HEK293 (cell line): ENCODE measurements around the gene MAMDC2.

Source experiments
- CTCF ChIA-PET: fragments of 350-600 bp; formaldehyde crosslinking; extraction: SDS; loops from one replicate; lab custom pipeline; 2021; ENCODE audit warnings: antibody characterized with exemption; lab: Yijun Ruan, JAX
- POLR2A ChIA-PET: fragments of 300-600 bp; formaldehyde crosslinking; extraction: SDS; loops from one replicate; lab custom pipeline; 2020; ENCODE audit warnings: antibody characterized with exemption, inconsistent platforms; lab: Yijun Ruan, JAX
- H3K27ac ChIP-seq: fragments of 200-500 bp; sonication (Bioruptor generic); 2 replicates; pipeline ENCODE4 v1.5.1; 2014; ENCODE audit warnings: low read depth, low read length, control low read depth, inconsistent platforms; ENCODE audit errors: extremely low read depth
- H3K36me3 ChIP-seq, 2 experiments: fragments of 200-500 bp in 1 of 2; sonication (Bioruptor generic) in 1 of 2; 1 replicate in 1 of 2; 2 replicates in 1 of 2; pipeline ENCODE4 v1.5.1; 2014 to 2017; ENCODE audit warnings: inconsistent platforms in 2 of 2, low read length in 2 of 2; ENCODE audit not compliant: control insufficient read depth in 2 of 2, insufficient read depth in 1 of 2
- H3K4me1 ChIP-seq: fragments of 200-500 bp; sonication (Bioruptor generic); 2 replicates; pipeline ENCODE4 v1.5.1; 2014; ENCODE audit warnings: mild to moderate bottlenecking, low read length, inconsistent platforms; ENCODE audit not compliant: control insufficient read depth, insufficient read depth
- H3K4me3 ChIP-seq: 2 replicates; pipeline ENCODE4 v1.5.1; 2011; ENCODE audit warnings: low read depth, mild to moderate bottlenecking, control low read depth, low read length, moderate library complexity
- H3K9me3 ChIP-seq: fragments of 200-500 bp; sonication (Bioruptor generic); 2 replicates; pipeline ENCODE4 v1.5.1; 2014; ENCODE audit warnings: low read depth, low read length, inconsistent platforms; ENCODE audit not compliant: control insufficient read depth, insufficient read depth
- KLF7 ChIP-seq: fragments of 450-650 bp; formaldehyde crosslinking; IDR thresholded peaks from 2 replicates; pipeline ENCODE4 v1.5.1; 2016; ENCODE audit warnings: missing biosample characterization, missing genetic modification characterization, borderline replicate concordance
- PRDM4 ChIP-seq: fragments of 450-650 bp; formaldehyde crosslinking; IDR thresholded peaks from 2 replicates; pipeline ENCODE4 v1.5.1; 2017; ENCODE audit warnings: missing biosample characterization, missing genetic modification characterization
- RBAK ChIP-seq: fragments of 450-650 bp; formaldehyde crosslinking; IDR thresholded peaks from 2 replicates; pipeline ENCODE4 v1.5.1; 2016; ENCODE audit warnings: missing biosample characterization, missing genetic modification characterization
- TRIM28 ChIP-seq: IDR thresholded peaks from 2 replicates; pipeline ENCODE4 v1.6.1; 2011; ENCODE audit warnings: low read length, control low read depth, borderline replicate concordance
- YY1 ChIP-seq: fragments of 450-650 bp; formaldehyde crosslinking; IDR thresholded peaks from 2 replicates; pipeline ENCODE4 v1.5.1; 2018; ENCODE audit warnings: missing biosample characterization, missing genetic modification characterization
- ZBTB6 ChIP-seq: fragments of 450-650 bp; formaldehyde crosslinking; IDR thresholded peaks from 2 replicates; pipeline ENCODE4 v1.5.1; 2017; ENCODE audit warnings: missing biosample characterization, missing genetic modification characterization
- ZBTB8A ChIP-seq: fragments of 450-650 bp; formaldehyde crosslinking; IDR thresholded peaks from 2 replicates; pipeline ENCODE4 v1.5.1; 2016; ENCODE audit warnings: missing biosample characterization, missing genetic modification characterization
- ZFHX2 ChIP-seq: fragments of 450-650 bp; formaldehyde crosslinking; conservative IDR thresholded peaks from 2 replicates; pipeline ENCODE4 v1.5.1; 2016; ENCODE audit warnings: missing biosample characterization, missing genetic modification characterization
- ZNF138 ChIP-seq: fragments of 450-650 bp; formaldehyde crosslinking; IDR thresholded peaks from 2 replicates; pipeline ENCODE4 v1.5.1; 2016; ENCODE audit warnings: missing biosample characterization, missing genetic modification characterization, borderline replicate concordance
- ZNF148 ChIP-seq: fragments of 450-650 bp; formaldehyde crosslinking; IDR thresholded peaks from 2 replicates; pipeline ENCODE4 v1.5.0; 2017; ENCODE audit warnings: missing biosample characterization, missing genetic modification characterization, borderline replicate concordance
- ZNF157 ChIP-seq: fragments of 450-650 bp; formaldehyde crosslinking; IDR thresholded peaks from 2 replicates; pipeline ENCODE4 v1.5.1; 2016; ENCODE audit warnings: missing biosample characterization, missing genetic modification characterization
- ZNF184 ChIP-seq: fragments of 450-650 bp; IDR thresholded peaks from 2 replicates; pipeline ENCODE4 v1.5.1; 2018; ENCODE audit warnings: missing biosample characterization, mild to moderate bottlenecking, missing genetic modification characterization
- ZNF274 ChIP-seq, 2 experiments: fragments of 200-500 bp in 1 of 2; fragments of 450-650 bp in 1 of 2; sonication (Bioruptor generic) in 1 of 2; formaldehyde crosslinking in 1 of 2; IDR thresholded peaks; 2 replicates each; pipeline versions ENCODE4 v1.5.1 to v1.6.1; 2014 to 2016; ENCODE audit warnings: borderline replicate concordance in 1 of 2, inconsistent platforms in 1 of 2, low read length in 1 of 2, missing biosample characterization in 1 of 2, missing genetic modification characterization in 1 of 2
- ZNF324 ChIP-seq: fragments of 450-650 bp; formaldehyde crosslinking; IDR thresholded peaks from 2 replicates; pipeline ENCODE4 v1.5.1; 2016; ENCODE audit warnings: missing biosample characterization, missing genetic modification characterization
- ZNF548 ChIP-seq: fragments of 450-650 bp; formaldehyde crosslinking; IDR thresholded peaks from 2 replicates; pipeline ENCODE4 v1.5.1; 2016; ENCODE audit warnings: missing biosample characterization, missing genetic modification characterization
- ZNF555 ChIP-seq: fragments of 450-650 bp; formaldehyde crosslinking; conservative IDR thresholded peaks from 2 replicates; pipeline ENCODE4 v1.5.1; 2017; ENCODE audit warnings: missing biosample characterization, mild to moderate bottlenecking, missing genetic modification characterization, inconsistent platforms
- ZNF645 ChIP-seq: fragments of 450-650 bp; formaldehyde crosslinking; IDR thresholded peaks from 2 replicates; pipeline ENCODE4; 2016; ENCODE audit warnings: missing biosample characterization, missing genetic modification characterization
- ZNF701 ChIP-seq: fragments of 450-650 bp; formaldehyde crosslinking; IDR thresholded peaks from 2 replicates; pipeline ENCODE4 v1.5.1; 2016; ENCODE audit warnings: missing biosample characterization, missing genetic modification characterization
- ZNF792 ChIP-seq: fragments of 450-650 bp; formaldehyde crosslinking; IDR thresholded peaks from 2 replicates; pipeline ENCODE4 v1.5.1; 2016; ENCODE audit warnings: missing biosample characterization, missing genetic modification characterization
- ZSCAN16 ChIP-seq: fragments of 450-650 bp; formaldehyde crosslinking; IDR thresholded peaks from 2 replicates; pipeline ENCODE4 v1.5.1; 2016; ENCODE audit warnings: missing biosample characterization, missing genetic modification characterization

The MAMDC2 gene

GRCh38 chr9:70040376-70040903, 3.2 kb upstream of the MAMDC2 start:
- ChIA-PET POLR2A (no interaction called here), CTCF (interaction anchor here (0.6 to 1.0 kb wide), 2 partner anchors 10 to 69 kb away, joined by 3 to 4 read pairs; no protein-coding TSS in a partner anchor)
- Histone ChIP-seq H3K9me3 (no peaks in the 10 kb centered on the region), H3K27ac (no peak overlapping the region), H3K36me3 (no peaks in the 10 kb centered on the region), H3K4me1 (no peaks in the 10 kb centered on the region)
- TF ChIP-seq ZNF148 (no peak), ZNF548 (no peak), KLF7 (no peak), ZNF645 (tag by site-specific recombination) (no peak), ZNF555 (tag by site-specific recombination) (no peak), ZNF157 (tag by site-specific recombination) (no peak), ZNF701 (no peak), ZNF792 (no peak), ZNF324 (tag by site-specific recombination) (no peak), ZNF184 (tag by site-specific recombination) (no peak), PRDM4 (tag by site-specific recombination) (no peak), TRIM28 (no peak), ZSCAN16 (tag by site-specific recombination) (no peak), ZNF138 (tag by site-specific recombination) (no peak), ZBTB6 (no peak), RBAK (tag by site-specific recombination) (no peak), ZNF274 (IDR thresholded peaks at IDR 0.05; ENCODE audit: low read length) (no peak), ZNF274 (tag by site-specific recombination; IDR thresholded peaks at IDR 0.05; ENCODE audit: borderline replicate concordance) (no peak), YY1 (tag by site-specific recombination) (no peak), ZBTB8A (tag by site-specific recombination) (no peak), ZFHX2 (no peak)
- TF ChIP-seq, all 188 proteins: peak for 0
- H3K4me3 ChIP-seq: no peak overlapping the region
